HG03108 (cell line): ENCODE data around the gene PCSK6.
A peak's percentile ranks its signal among the peaks of the same experiment; 100 is the strongest.
"Not testable (repeated sequence)": the region's sequence is repeated elsewhere in the genome, so short reads cannot be mapped to it uniquely, and the experiment has no call there.

Experiments
- ATAC-seq: cut with Tn5 transposase; IDR thresholded peaks from one replicate; pipeline ENCODE4 v1.9.1; 2021; ENCODE audit warnings: moderate library complexity; ENCODE audit not compliant: unreplicated experiment

The PCSK6 gene

DNA sequence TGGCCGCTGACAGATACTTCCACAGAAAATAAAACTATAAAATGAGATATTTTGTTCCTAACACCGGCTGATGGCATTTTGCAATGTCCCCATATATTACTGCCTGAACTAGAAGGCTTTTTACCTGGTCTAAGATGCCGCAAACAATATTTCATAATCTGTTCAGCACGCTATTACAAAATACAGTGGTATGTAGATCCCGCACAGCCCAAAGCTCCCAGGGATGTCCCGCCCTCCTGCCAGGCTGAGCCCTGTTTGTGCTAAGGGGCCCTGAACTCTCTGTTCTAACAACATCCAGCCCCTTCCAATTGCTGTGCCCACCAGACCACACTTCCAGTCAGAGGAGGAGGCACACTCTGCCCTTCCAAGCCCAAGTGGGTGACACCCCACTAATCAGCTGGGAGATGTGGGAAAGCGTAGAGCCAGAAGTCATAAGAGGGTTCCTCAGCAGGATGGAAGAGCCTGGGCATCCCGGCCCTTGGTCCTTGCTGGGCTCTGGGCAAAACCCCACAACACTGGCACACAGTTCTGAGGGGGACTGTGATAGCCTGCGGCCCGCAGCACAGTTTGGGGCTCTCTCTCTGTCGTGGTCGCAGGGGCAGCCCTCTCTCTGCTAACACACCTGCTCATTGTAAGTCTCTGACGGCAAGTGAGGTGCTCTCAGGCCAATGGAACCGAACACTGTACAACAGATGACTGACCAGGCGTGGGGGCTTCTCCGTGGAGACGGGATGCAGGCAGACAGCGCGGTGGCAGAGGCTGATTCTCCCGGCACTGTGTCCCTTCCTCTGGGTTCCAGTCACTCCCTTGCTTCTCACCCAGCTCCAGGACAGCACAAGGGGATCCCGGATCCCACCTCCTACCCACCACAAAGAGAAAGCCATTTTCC, 55.2 kb downstream of the PCSK6 start:
- no peak for ATAC-seq

DNA sequence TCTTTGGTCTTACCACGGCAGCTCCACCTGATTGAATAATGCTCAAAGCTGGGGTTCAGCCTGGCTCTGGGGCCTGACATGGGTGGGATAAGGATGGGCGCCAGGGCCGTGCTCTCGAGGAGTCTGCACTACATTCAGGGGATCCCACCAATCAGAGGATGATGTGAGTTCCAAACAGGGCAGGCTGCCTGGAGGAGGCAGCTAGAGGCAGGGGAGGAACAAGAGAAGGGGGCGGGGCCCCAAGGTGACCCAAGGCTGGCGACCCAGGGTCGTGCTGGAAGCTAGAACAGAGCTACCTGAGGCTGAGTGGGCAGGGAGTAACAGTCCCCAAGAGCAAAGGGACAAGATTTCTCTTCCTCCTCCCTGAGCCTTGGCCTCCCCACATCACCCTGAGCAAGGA, 56.1 kb downstream of the PCSK6 start:
- ATAC-seq = no peak

DNA sequence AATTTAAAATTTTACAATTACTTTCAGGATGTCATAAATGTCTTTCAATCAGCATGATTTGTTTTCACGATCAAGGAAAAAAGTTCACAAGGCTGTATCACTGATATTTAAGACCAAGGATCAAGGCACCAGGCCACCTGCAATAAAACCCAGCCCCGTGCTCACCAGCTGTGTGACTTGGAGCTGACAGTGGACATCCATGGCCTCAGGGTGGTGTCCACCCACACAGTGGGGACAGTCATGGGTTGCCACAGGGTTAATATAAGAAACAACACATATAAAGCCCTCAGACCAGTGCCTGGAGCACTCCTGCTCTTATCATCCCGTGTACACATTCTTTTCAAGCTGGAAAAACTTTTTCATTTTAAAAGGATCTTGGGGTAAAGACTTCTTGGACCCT, 56.5 kb downstream of the PCSK6 start:
- ATAC-seq = no peak

DNA sequence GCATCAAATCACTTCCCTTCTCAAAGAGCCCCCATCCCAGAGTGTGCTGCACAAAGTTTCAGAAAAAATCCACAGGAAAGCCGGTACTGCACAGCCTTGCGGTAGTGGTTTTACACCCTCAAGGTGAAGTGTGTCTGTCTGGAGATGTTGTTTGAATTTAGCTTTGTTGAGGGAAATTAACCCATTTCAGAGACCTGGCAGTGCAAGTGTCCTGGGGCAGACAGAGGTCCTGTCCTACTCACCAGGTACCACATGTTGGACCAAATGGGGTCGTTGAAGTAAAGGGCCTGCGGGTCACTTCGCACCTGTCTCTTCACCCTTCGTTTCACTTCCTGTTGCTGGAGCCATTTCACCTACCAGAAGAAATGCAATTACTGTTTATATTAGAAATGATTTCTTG, 57.8 kb downstream of the PCSK6 start:
- no peak for ATAC-seq

DNA sequence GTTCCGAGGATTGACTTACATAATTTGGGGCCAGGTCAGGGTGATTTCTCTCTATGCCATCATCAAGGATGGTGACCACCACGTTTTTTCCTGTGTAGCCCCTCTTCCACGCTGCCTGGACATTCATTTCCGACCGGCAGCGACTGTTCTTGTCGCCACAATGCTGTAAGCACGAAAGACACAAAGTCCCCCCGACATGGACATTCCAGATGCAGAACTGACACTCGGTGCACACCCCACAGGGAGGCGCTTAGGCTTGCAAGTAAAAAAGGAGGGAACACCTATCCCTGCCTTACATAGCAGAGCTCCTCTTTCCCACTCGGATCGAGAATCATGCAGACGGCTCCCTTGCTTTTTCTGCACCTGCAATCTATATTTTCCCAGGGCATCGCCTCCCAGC, 58.2 kb downstream of the PCSK6 start:
- ATAC-seq = no peak

DNA sequence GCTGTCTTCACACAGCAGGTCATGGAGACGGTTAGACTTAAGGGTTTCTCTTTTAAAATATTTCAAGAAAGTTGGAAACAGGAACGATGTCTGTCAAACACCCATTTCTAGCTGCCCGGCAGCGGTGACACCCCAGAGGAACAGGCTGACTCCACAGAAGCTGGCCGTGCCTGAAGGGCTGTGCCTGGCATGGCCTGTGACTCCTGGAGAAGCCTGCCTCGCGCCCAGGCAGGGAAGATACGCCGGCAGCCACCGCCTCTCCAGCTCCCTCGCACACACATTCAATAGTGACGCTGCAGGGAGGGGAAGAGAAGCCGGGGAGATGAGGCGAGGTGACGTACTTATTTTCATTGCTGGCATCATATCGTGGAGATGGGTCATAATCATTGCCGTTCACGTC, 59.9 kb downstream of the PCSK6 start:
- no peak for ATAC-seq

DNA sequence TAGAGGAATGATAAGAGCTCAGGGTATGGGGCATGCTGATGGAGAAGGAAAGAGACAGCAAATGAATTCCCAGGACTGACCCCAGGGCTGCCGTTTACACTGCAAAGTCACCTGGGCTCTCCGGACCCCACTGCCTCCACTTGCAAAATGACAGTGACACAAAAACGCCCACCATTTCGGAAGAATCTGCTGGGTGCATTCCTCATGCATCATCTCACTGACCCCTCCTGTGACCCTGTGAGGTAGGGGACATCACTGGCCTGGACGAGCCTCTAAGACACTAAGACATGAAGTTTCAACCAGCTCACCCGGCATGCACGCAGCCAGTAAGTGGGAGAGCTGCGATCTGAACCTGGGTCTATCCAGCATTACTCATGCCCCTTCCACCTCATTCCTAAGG, 60.3 kb downstream of the PCSK6 start:
- ATAC-seq = no peak

DNA sequence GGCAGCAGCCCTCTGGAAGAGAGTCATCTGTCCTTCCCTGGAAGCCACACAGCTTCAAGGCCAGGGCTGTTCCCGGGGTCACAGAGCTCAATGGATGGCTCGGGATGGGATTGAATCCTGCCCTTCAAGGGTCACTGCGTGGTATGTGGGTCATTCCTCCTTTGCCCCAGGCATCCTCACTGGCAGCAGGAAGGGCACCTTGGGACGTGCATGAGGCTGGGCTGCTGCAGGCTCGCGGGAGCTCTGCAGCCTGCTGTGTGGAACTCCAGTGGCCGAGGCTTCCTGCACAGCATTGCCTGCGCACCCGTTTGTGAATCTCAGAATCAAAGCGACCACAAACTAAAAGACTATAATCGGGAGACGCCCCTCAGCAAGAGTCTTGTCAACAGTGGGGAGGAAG, 60.7 kb downstream of the PCSK6 start:
- no peak for ATAC-seq

DNA sequence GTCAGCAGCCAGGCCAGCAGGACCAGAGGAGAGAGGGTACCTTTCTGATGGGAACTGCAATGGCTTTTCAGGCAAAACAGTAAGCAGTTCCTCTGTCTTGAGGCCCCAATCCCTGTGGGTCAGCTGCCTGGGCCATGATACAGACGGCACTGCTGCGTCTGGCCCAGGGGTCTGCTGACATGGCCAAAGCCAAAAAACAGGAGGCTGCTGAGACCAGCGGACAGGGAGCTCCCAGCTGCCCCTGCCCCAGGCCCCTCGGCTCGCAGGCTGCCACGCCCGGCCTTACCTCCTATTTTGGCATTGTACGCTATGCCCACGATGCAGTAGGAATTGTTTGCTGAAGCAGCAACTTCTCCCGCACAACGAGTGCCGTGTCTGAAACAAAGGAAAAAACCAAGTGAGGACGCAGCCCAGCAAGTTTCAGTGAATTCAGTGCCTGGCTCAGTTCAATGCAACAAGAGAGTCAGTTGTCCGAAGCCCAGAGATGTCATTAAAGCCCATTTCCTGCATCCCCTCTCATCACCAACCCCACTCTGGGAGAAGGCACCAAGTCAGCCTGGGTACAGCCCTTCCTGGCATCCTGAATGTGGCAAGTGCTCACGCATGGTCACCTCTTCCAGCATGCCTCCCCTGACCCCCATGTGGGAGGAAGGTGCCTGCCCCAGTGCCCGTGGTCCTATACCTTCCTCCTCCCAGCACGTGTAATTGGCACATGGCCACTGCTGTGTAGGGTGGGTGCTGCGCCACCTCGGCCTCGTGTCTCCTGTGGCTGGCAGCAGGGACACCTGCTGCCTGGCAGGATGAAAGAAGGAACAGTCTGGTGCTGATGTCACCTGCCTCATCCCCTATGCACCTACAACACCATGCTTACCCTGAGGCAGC, 61.7 kb downstream of the PCSK6 start:
- no peak for ATAC-seq

DNA sequence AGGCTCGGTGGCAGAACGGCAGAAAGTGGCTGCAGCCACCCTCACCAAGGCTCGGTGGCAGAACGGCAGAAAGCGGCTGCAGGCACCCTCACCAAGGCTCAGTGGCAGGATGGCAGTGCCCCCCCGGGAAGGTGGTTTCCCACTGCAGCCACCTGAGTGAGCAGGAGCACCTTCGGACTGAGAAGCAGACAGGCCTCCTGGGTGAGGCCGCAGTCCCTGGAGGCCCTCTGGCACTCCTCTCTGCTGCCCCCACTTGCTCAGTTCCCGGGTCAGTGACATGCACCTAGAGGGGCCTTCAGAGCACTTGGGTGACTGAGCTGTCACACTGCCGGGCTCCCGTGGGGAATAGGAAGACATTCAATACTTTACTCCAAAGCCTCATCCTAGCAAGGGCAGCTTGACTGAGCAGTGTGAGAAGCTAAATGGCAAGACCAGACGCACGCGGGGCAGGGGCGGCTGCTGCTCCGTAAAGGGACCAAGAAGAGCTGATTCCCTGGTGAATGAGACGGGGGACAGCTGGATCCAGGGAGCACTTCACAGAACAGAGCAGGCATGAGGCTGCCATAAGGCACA, 62.7 kb downstream of the PCSK6 start:
- ATAC-seq = no peak

DNA sequence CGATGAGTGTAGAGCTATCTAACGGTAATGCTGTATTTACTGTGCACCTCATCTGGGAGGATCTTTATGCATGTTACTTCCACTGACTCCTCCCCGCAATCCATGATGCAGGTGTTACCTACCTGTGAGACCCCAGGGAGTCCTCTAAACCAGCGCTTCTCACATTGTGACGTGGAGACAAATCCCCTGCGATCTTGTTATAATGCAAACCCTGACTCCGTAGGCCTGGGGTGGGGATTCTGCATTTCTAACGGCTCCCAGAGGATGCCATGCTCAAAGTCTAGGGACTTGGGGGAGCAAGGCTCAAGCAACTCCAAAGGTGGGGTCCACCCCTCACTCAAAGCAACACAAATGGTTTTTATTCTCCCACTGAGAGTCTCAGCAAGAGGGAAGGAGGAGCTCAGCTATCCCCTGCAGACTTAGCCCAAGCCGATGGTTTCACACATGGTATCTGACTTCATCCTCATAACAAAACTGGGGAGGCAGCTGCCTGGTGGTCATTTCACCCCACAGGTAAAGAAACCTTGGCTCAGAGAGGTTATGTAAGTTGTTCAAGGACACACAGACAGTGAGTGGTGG, 63.6 kb downstream of the PCSK6 start:
- ATAC-seq = no peak

DNA sequence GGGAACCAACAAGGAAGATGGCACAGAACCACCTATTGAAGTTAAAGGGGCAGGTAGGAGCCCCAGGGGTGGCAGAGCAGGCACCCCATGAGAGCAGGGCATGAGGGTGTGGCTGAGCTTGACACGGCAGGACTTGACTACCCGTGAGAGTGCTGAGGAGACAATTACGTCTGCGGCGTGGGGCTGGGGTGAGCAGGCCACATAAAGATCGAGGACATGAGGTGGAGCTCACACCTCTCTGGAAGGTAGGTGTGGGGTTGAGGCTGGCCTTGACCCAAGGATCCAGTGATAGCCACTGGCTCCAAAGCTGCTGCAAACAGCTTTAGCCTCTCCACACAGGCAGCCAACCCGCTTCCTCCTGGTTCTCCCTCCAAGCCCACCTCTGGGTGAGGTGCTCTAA, 64.5 kb downstream of the PCSK6 start:
- ATAC-seq = no peak

DNA sequence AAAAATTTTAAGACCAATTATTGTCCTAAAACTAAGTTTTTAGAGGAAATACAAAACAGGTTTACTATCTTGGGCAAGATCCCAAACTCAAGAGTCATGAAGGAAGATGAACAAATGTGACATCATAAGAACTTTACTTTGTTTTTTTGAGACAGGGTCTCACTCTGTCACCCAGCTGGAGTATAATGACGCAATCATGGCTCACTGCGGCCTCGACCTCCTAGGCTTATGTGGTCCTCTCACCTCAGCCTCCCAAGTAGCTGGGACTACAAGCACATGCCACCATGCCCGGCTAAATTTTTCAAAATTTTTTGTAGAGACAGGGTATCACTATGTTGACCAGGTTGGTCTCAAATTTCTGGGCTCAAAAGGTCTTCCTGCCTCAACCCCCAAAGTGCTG, 69.3 kb downstream of the PCSK6 start:
- ATAC-seq = no peak

DNA sequence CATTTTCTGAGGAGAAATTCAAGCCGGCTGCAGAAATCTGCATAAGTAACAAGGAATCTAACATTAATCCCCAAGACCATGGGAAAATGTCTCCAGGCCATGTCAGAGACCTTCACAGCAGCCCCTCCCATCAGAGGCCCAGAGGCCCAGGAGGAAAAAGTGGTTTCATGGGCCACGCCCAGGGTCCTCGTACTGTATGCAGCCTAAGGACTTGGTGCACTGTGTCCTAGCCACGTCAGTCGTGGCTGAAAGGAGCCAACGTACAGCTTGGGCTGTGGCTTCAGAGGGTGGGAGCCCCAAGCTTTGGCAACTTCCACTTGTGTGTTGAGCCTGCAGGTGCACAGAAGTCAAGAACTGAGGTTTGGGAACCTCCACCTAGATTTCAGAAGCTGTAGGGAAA, 73.0 kb downstream of the PCSK6 start:
- not testable (repeated sequence) for ATAC-seq

DNA sequence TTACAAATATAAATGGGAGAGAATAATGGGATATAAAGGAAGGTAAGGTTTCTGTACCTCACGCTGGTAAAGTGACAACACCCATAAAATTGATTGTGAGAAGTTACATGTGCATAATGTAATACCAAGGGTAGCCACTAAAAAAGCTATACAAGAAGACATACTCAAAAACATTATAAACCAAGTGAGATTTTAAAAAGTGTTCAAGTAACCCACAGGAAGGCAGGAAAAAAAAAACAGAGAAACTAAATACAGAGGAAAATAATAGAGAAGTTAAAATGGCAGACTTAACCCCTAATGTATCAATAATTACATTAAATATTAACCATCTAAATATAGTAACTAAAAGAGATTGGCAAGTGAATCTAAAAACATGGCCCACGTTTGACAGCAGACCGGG, 76.3 kb downstream of the PCSK6 start:
- ATAC-seq = no peak

DNA sequence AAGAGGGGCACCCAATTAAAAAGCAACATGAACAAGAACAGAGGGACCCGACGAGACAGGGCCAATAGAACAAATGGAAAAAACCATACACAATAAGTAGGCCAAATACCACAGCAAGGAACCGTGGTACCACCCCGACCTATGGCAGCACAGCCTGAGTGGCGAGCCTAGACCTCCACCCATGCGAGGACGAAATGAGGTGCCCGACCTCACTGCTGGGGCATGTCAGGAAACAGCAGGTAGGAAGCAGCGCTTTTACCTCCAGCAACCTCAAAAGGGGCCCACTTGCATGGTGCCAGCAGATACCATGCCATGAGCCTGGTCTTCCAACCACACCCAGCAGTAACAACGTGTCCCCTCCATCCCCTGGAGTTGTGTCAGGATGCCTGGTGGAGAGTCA, 77.9 kb downstream of the PCSK6 start:
- no peak for ATAC-seq

DNA sequence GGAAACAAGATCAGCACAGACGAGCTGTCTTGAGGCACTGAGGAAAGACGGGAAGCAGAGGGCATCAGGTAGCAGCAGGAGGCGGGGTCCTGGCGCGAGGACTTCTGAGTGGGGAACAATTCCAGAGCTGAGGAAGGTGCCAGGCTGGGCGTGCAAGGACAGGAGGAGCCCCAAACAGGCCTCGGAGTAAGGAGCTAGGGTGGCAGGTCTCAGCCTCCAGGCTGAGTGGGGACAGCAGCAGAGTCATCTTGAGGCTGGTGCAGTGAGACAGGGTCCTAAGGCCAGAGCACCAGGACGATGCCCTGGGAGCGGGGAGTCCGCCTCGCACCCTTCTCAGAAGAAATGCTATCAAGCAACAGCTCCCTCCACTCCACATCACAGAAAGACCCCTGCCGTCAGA, 78.4 kb downstream of the PCSK6 start:
- ATAC-seq = no peak

DNA sequence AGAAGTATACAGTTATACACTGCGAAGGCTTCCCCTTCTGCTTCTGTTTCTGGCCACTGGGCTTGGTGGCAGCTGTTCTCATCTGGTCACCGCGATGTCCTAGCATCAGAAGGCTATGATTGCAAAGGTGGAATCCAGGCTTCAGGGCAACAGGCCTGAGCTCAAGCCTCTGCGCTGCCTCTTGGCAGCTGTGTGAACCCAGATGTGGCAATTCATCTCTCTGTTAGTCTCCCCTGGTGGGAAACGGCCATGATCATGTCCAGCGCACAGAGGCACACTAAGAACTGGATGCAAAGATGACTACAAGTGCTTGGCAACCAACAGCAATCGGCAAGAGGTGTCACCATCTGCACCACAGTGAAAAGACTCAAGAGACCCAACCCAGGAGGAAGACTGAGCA, 78.9 kb downstream of the PCSK6 start:
- no peak for ATAC-seq

DNA sequence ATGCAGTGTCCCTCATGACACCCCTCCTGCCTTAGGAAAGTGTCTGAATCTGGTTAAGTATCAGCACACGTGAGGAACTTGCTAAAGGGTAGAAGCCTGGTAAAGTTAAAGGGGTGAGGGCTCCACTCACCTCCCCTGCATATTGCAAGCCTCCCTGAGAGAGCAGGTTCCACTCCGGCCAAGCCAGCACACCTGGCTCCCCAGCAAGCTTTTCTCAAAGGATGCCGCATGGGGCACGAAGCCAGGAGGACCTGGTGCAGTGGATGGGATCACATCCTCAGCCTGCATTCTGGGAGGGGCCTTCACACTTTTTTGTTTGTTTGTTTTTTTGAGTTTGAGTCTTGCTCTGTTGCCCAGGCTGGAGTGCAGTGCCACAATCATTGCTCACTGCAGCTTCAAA, 79.9 kb downstream of the PCSK6 start:
- no peak for ATAC-seq

DNA sequence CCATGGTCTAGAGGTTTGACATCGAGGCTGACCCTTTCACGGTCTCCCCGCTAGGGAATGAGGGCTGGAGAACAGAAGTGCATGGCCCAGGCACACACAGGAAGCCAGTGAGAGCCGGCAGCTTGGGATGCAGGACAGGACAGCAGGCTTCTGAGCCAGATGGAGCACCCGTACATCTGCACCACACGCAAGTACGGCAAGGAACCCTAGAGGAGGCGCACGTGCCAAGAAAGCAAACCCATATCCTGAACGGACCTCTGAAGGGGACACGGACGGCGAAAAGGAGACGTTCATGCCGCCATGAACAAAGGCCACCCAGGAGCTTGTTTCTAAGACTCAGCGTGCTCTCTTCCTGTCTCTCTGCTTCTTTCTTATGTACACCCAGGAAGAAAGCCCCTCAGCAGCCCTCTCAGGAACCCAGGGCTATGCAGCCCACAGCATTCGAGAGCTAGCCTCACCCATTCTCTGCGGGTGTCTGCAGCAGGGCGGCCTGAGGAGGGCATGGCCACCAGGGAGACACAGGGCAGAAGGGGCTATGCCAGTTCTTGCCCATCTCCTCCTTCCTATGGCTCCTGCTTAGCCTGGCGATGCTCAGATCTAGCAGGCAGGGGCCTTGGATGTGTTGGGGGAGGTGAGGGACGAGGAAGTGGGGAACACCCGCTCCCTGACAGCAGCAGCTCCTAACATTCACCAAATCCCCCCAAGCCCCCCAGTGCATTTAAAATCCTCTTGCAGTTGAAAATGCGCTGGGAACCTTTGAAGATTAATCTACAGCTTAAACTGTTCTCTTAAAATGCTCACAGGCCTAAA, 81.3 kb downstream of the PCSK6 start:
- ATAC-seq = no peak

DNA sequence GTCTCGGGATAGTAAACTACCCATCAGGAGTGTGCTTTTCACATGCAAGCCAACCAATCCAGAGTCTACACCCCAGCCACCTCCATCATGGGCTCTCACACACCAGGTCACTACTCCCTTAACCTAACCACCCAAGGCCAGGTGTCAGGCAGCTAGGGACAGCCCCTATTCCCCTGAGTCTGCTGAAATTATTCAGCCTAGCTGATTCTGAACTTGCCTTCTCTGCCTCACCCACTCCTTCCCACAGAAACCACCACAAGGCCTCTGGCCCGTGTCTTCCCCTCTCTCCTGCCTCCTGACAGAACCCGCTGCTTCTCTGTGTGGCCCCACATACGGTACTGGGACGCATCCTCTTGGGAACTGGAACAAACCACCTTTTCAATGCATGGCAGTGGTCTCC, 82.1 kb downstream of the PCSK6 start:
- ATAC-seq = peak; percentile 100
